ENCODE measurements around the gene DNAJC27. TPM values are rescaled to one million over a fixed set of nuclear protein-coding genes. Genes with fewer than 3 reads are reported as not detected.

DNAJC27 gene
- total RNA-seq, 1 experiment from 2014 or later, result 2.0 TPM

- CTCF ChIA-PET, result no interaction called here
- Histone ChIP-seq H3K9me2 (replicated peaks; ENCODE audit: low read length) (no peaks in the 10 kb centered on the region), H3F3A (ENCODE audit: low read length, unreplicated experiment) (no peaks in the 10 kb centered on the region), H3K9ac (ENCODE audit: low read length) (peak overlapping the region; percentile 99), H4K20me1 (ENCODE audit: low read length) (no peaks in the 10 kb centered on the region), H3K79me2 (ENCODE audit: low read length) (peaks cover 38% of the 10 kb centered on the region), H3K4me1 (ENCODE audit: insufficient read depth, low read length) (peaks cover 14% of the 10 kb centered on the region), H3K27me3 (ENCODE audit: low read length) (no peaks in the 10 kb centered on the region), H2AFZ (ENCODE audit: low read length) (peak overlapping the region; percentile 100), H3K9me3 (ENCODE audit: low read length) (no peaks in the 10 kb centered on the region), H3K36me3 (ENCODE audit: low read depth, low read length) (no peaks in the 10 kb centered on the region), H3K4me3 (ENCODE audit: low read length) (peak overlapping the region; percentile 97), H3K4me2 (ENCODE audit: low read length) (peak overlapping the region; percentile 97), H3K27ac (ENCODE audit: low read length) (peak overlapping the region; percentile 82)
- ATAC-seq (no peak), DNase-seq (peak; percentile 26)
- intact Hi-C loops (cut with micrococcal nuclease), result loop anchor here (5.0 kb wide), 1 partner anchor 140 kb away; no protein-coding TSS in a partner anchor
- POLR2A ChIA-PET (ENCODE audit: unreplicated experiment), result no interaction called here
- TF ChIP-seq EZH2 (IDR thresholded peaks at IDR 0.05; ENCODE audit: low read length, unreplicated experiment) (no peak), EZH2phosphoT487 (IDR thresholded peaks at IDR 0.05; ENCODE audit: borderline replicate concordance, low read length) (no peak), CTCF (conservative IDR thresholded peaks at IDR 0.05; ENCODE audit: low read depth, low read length) (no peak)
- BruUV-seq (replicated peaks), result TSS peak; percentile 87
Observed at GRCh38 chr2:24972315-24972961, 683 bp upstream of the DNAJC27 start.

- Histone ChIP-seq H3K36me3 (ENCODE audit: low read depth, low read length) (peaks cover 7% of the 10 kb centered on the region; the same call in 1 of the 2 replicates), H3K9me3 (ENCODE audit: low read length) (no peaks in the 10 kb centered on the region), H3K4me3 (ENCODE audit: low read length) (peak overlapping the region; percentile 97), H3K4me2 (ENCODE audit: low read length) (peak overlapping the region; percentile 97), H3K9ac (ENCODE audit: low read length) (peak overlapping the region; percentile 99), H3K27me3 (ENCODE audit: low read length) (no peaks in the 10 kb centered on the region), H2AFZ (ENCODE audit: low read length) (peak overlapping the region; percentile 100), H3F3A (ENCODE audit: low read length, unreplicated experiment) (no peaks in the 10 kb centered on the region), H3K4me1 (ENCODE audit: insufficient read depth, low read length) (peaks cover 14% of the 10 kb centered on the region), H3K79me2 (ENCODE audit: low read length) (peaks cover 38% of the 10 kb centered on the region), H4K20me1 (ENCODE audit: low read length) (no peaks in the 10 kb centered on the region), H3K27ac (ENCODE audit: low read length) (peak overlapping the region; percentile 82), H3K9me2 (replicated peaks; ENCODE audit: low read length) (no peaks in the 10 kb centered on the region)
- no peak for TF ChIP-seq CTCF (conservative IDR thresholded peaks at IDR 0.05; ENCODE audit: low read depth, low read length)
- no peak for TF ChIP-seq EZH2 (IDR thresholded peaks at IDR 0.05; ENCODE audit: low read length, unreplicated experiment)
- TF ChIP-seq EZH2phosphoT487 (IDR thresholded peaks at IDR 0.05; ENCODE audit: borderline replicate concordance, low read length), result no peak
- CTCF ChIA-PET, result interaction anchor here (0.5 kb wide), 1 partner anchor 158 kb away, joined by 4 read pairs; no protein-coding TSS in a partner anchor
- peak; percentile 2 for ATAC-seq
- POLR2A ChIA-PET (ENCODE audit: unreplicated experiment), result no interaction called here
- intact Hi-C loops (cut with micrococcal nuclease), result loop anchor here (5.0 kb wide), 1 partner anchor 139 kb away; no protein-coding TSS in a partner anchor
- BruUV-seq (replicated peaks), result no TSS peak
- no peak for DNase-seq
Observed at GRCh38 chr2:24971286-24971535, 544 bp downstream of the DNAJC27 start.

Data from PC-3 (cell line).